GM23248 (cell line): ENCODE results near the gene RTP2.

ENCODE experiments used
- EZH2 ChIP-seq: fragments of 200-600 bp; sonication (generic); IDR thresholded peaks from 2 replicates; pipeline ENCODE4 v1.6.1; 2018; ENCODE audit warnings: antibody characterized with exemption, mild to moderate bottlenecking; ENCODE audit not compliant: insufficient read depth, poor library complexity, severe bottlenecking
- EZH2phosphoT487 ChIP-seq: fragments of 200-600 bp; sonication (generic); IDR thresholded peaks from 2 replicates; pipeline ENCODE4 v1.6.1; 2018; ENCODE audit warnings: antibody characterized with exemption, moderate library complexity, mild to moderate bottlenecking, low read depth; ENCODE audit not compliant: insufficient read depth

DNA sequence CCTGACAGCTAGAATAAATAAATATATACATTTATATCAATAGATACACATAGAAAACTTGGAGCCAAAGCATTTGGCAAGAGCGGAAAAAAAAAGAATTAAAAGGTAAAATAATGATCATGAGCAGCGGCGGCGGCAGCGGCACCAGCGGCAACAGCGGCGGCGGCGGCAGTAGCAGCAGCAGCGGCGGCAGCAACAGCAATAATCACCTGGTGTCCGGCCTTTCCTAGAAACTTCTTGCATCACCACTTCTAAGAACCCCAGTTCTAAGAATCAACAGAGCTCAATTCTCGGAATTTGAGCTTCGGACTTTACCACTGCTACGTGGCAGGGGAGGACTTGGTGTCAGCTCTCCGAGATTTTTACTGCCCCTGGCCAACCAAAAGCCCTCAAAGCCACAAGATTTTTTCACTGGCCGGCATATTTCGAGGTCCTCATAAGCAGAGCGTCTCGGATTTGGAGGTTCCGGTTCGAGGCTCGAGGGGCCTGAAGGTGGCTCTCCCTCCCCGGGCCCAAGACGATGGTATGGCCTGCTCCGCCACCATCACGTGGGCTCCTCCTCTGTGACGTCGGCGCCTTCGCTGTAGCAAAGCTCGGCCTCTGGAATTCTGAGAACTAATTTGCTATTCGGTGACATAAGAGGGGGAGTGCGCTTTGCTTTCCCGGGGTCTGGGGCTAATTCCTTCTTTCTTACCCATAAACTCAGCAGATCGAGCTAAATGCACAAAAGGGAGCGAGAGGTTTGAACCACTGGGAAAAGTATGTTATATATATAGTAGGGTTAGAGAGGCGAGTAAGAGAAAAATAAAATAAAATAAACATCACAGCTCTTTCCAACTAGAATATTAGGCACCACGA, 43.1 kb upstream of the RTP2 start, which contains the start of gene BCL6:
- no peak for TF ChIP-seq EZH2phosphoT487
- no peak for TF ChIP-seq EZH2
